Measurements from ENCODE around the gene LIPN.

- TF ChIP-seq CTCF (IDR thresholded peaks at IDR 0.05; ENCODE audit: insufficient read depth, low read length, poor library complexity, severe bottlenecking) (no peak), EZH2phosphoT487 (conservative IDR thresholded peaks at IDR 0.05; ENCODE audit: low read length) (no peak)
Observed at GRCh38 chr10:88755753-88756152, 4.1 kb upstream of the LIPN start.
